Skeletal muscle tissue (tissue), 4 donors: ENCODE data around the gene PCK2. TPM values are rescaled to one million over a fixed set of nuclear protein-coding genes. Genes with fewer than 3 reads are reported as not detected.

Source experiments
- H3K27ac ChIP-seq: one replicate; pipeline ENCODE4 v1.7.0; 2013; ENCODE audit warnings: mild to moderate bottlenecking, low read depth, low read length, inconsistent platforms
- H3K27me3 ChIP-seq, 3 donors: one replicate each; pipeline ENCODE4 v1.7.0; 2013; ENCODE audit warnings: low read length in 3 of 3; ENCODE audit not compliant: control insufficient read depth in 3 of 3, insufficient read depth in 3 of 3
- H3K36me3 ChIP-seq, 3 donors: one replicate each; pipeline ENCODE4 v1.7.0; 2013; ENCODE audit warnings: low read length in 3 of 3; ENCODE audit not compliant: control insufficient read depth in 3 of 3, insufficient read depth in 3 of 3
- H3K4me1 ChIP-seq, 3 donors: one replicate each; pipeline ENCODE4 v1.7.0; 2013; ENCODE audit warnings: low read length in 3 of 3, mild to moderate bottlenecking in 3 of 3; ENCODE audit not compliant: control insufficient read depth in 3 of 3, insufficient read depth in 3 of 3
- H3K4me3 ChIP-seq, 3 donors: one replicate each; pipeline ENCODE4 v1.7.0; 2013; ENCODE audit warnings: low read length in 3 of 3
- H3K9ac ChIP-seq, 3 donors: one replicate each; pipeline ENCODE4 v1.7.0; 2013; ENCODE audit warnings: low read length in 3 of 3, mild to moderate bottlenecking in 3 of 3, moderate library complexity in 2 of 3, low read depth in 1 of 3
- H3K9me3 ChIP-seq, 3 donors: one replicate each; pipeline ENCODE4 v1.7.0; 2013; ENCODE audit warnings: low read length in 3 of 3; ENCODE audit not compliant: control insufficient read depth in 3 of 3
- total RNA-seq: library from RNA; depleted of rRNA; stranded (reverse); fragments of >200 nt; gene quantifications from one replicate; pipeline ENCODE4 v1.2.3, GENCODE V29; 2014
- donor health status: Osteomylitis.

PCK2 gene
- total RNA-seq, 1 donor from 2014 or later: 3.7 TPM

GRCh38 chr14:24075485-24076301 lies 18.4 kb upstream of the PCK2 start:
- H3K4me1 ChIP-seq: peaks cover 2 to 10% (median 5%) of the 10 kb centered on the region in 3 donors
- H3K27ac ChIP-seq: no peak overlapping the region
- H3K9me3 ChIP-seq: no peaks in the 10 kb centered on the region
- no peak overlapping the region for H3K4me3 ChIP-seq
- peaks cover 27 to 61% (median 44%) of the 10 kb centered on the region in 3 donors for H3K27me3 ChIP-seq
- H3K9ac ChIP-seq: no peak overlapping the region
- H3K36me3 ChIP-seq: no peaks in the 10 kb centered on the region

GRCh38 chr14:24076302-24076601 lies 17.9 kb upstream of the PCK2 start:
- Histone ChIP-seq H3K9me3 (no peaks in the 10 kb centered on the region), H3K4me3 (no peak overlapping the region), H3K4me1 (peaks cover 6 to 12% (median 8%) of the 10 kb centered on the region in 3 donors), H3K27me3 (peaks cover 27 to 61% (median 44%) of the 10 kb centered on the region in 3 donors), H3K36me3 (no peaks in the 10 kb centered on the region), H3K27ac (no peak overlapping the region), H3K9ac (no peak overlapping the region)

- H3K27ac ChIP-seq: no peak overlapping the region
- no peaks in the 10 kb centered on the region for H3K9me3 ChIP-seq
- H3K4me1 ChIP-seq: peaks cover 6 to 13% (median 9%) of the 10 kb centered on the region in 3 donors
- no peaks in the 10 kb centered on the region for H3K36me3 ChIP-seq
- no peak overlapping the region for H3K9ac ChIP-seq
- H3K27me3 ChIP-seq: peaks cover 23 to 61% (median 38%) of the 10 kb centered on the region in 3 donors
- H3K4me3 ChIP-seq: no peak overlapping the region
Observed at GRCh38 chr14:24077086-24077485, 17.0 kb upstream of the PCK2 start.

GRCh38 chr14:24078146-24078545 lies 16.0 kb upstream of the PCK2 start:
- Histone ChIP-seq H3K9ac (no peak overlapping the region), H3K27me3 (peaks cover 15 to 50% (median 28%) of the 10 kb centered on the region in 3 donors), H3K4me1 (peaks cover 6 to 12% (median 9%) of the 10 kb centered on the region in 3 donors), H3K4me3 (no peak overlapping the region), H3K27ac (no peak overlapping the region), H3K9me3 (no peaks in the 10 kb centered on the region), H3K36me3 (no peaks in the 10 kb centered on the region)

- H3K4me1 ChIP-seq: peaks cover 6 to 12% (median 9%) of the 10 kb centered on the region in 3 donors
- peaks cover 11 to 35% (median 18%) of the 10 kb centered on the region in 3 donors for H3K27me3 ChIP-seq
- H3K4me3 ChIP-seq: no peak overlapping the region
- H3K27ac ChIP-seq: no peak overlapping the region
- no peak overlapping the region for H3K9ac ChIP-seq
- H3K9me3 ChIP-seq: no peaks in the 10 kb centered on the region
- H3K36me3 ChIP-seq: no peaks in the 10 kb centered on the region
Observed at GRCh38 chr14:24079491-24080141, 14.5 kb upstream of the PCK2 start.

GRCh38 chr14:24080142-24080530 lies 14.0 kb upstream of the PCK2 start:
- H3K36me3 ChIP-seq: no peaks in the 10 kb centered on the region
- H3K9ac ChIP-seq: no peak overlapping the region
- peaks cover 11 to 30% (median 15%) of the 10 kb centered on the region in 3 donors for H3K27me3 ChIP-seq
- H3K4me1 ChIP-seq: peaks cover 6 to 12% (median 9%) of the 10 kb centered on the region in 3 donors
- H3K4me3 ChIP-seq: no peak overlapping the region
- H3K9me3 ChIP-seq: no peaks in the 10 kb centered on the region
- no peak overlapping the region for H3K27ac ChIP-seq

GRCh38 chr14:24080888-24081738 lies 13.0 kb upstream of the PCK2 start:
- H3K9ac ChIP-seq: peak overlapping the region; percentile 64 to 77 (median 70)
- peak overlapping the region; percentile 67 to 79 (median 70) for H3K4me3 ChIP-seq
- H3K36me3 ChIP-seq: no peaks in the 10 kb centered on the region
- H3K27ac ChIP-seq: no peak overlapping the region
- peaks cover 6 to 12% (median 9%) of the 10 kb centered on the region in 3 donors for H3K4me1 ChIP-seq
- H3K27me3 ChIP-seq: peaks cover 9 to 21% (median 11%) of the 10 kb centered on the region in 3 donors
- H3K9me3 ChIP-seq: no peaks in the 10 kb centered on the region

- no peaks in the 10 kb centered on the region for H3K36me3 ChIP-seq
- peaks cover 6 to 12% (median 9%) of the 10 kb centered on the region in 3 donors for H3K4me1 ChIP-seq
- H3K9ac ChIP-seq: peak overlapping the region in 2 of 3 donors; percentile 64 to 77
- H3K27me3 ChIP-seq: peaks cover 6 to 17% (median 9%) of the 10 kb centered on the region in 3 donors
- no peak overlapping the region for H3K27ac ChIP-seq
- H3K9me3 ChIP-seq: no peaks in the 10 kb centered on the region
- H3K4me3 ChIP-seq: peak overlapping the region; percentile 2 to 70 (median 22)
Observed at GRCh38 chr14:24081739-24082211, 12.3 kb upstream of the PCK2 start.

- H3K27me3 ChIP-seq: peaks cover 3 to 12% (median 6%) of the 10 kb centered on the region in 3 donors
- no peaks in the 10 kb centered on the region for H3K9me3 ChIP-seq
- peaks cover 6 to 12% (median 9%) of the 10 kb centered on the region in 3 donors for H3K4me1 ChIP-seq
- no peak overlapping the region for H3K4me3 ChIP-seq
- H3K36me3 ChIP-seq: no peaks in the 10 kb centered on the region
- H3K9ac ChIP-seq: no peak overlapping the region
- no peak overlapping the region for H3K27ac ChIP-seq
Observed at GRCh38 chr14:24082411-24083080, 11.6 kb upstream of the PCK2 start.
